A673 (cell line): ENCODE measurements around the gene TAP2. TPM values are rescaled to one million over a fixed set of nuclear protein-coding genes. Genes with fewer than 3 reads are reported as not detected.

Source experiments
- BruUV-seq: library from RNA; stranded (reverse); fragments of 400-500 nt; replicated peaks from 2 replicates; lab custom pipeline; 2021; lab: Mats Ljungman, UMichigan
- CTCF ChIA-PET: fragments of 300-600 bp; sonication (Branson Sonifier 250); formaldehyde crosslinking; loops from one replicate; lab custom pipeline; 2022; ENCODE audit warnings: antibody characterized with exemption; lab: Charles Lee
- POLR2A ChIA-PET: fragments of 300-600 bp; sonication (Branson Sonifier 250); formaldehyde crosslinking; loops from one replicate; lab custom pipeline; 2022; ENCODE audit warnings: antibody characterized with exemption; ENCODE audit not compliant: low non-redundant PET; lab: Charles Lee
- DNase-seq: peaks from one replicate; pipeline ENCODE4 v3.0.0-alpha.2; 2015; ENCODE audit warnings: low spot score
- H3K27ac ChIP-seq: fragments of 200-600 bp; sonication (generic); 2 replicates; pipeline ENCODE4 v1.5.1; 2016; ENCODE audit warnings: mixed run types, low read depth, mild to moderate bottlenecking, mixed read lengths, antibody characterized with exemption, low read length; ENCODE audit not compliant: poor library complexity, severe bottlenecking
- H3K27me3 ChIP-seq: fragments of 200-600 bp; sonication (generic); replicated peaks from 2 replicates; pipeline ENCODE4 v1.6.1; 2017; ENCODE audit warnings: mixed run types, low read depth, mild to moderate bottlenecking, mixed read lengths, antibody characterized with exemption, low read length; ENCODE audit not compliant: insufficient read depth, poor library complexity
- H3K36me3 ChIP-seq: fragments of 200-600 bp; sonication (generic); 2 replicates; pipeline ENCODE4 v1.6.1; 2016; ENCODE audit warnings: mixed run types, mild to moderate bottlenecking, mixed read lengths, antibody characterized with exemption, low read length; ENCODE audit not compliant: insufficient read depth, poor library complexity, severe bottlenecking
- H3K4me1 ChIP-seq: fragments of 200-600 bp; sonication (generic); 2 replicates; pipeline ENCODE4 v1.6.1; 2017; ENCODE audit warnings: mixed run types, mild to moderate bottlenecking, mixed read lengths, antibody characterized with exemption, low read length; ENCODE audit not compliant: insufficient read depth, poor library complexity, severe bottlenecking
- H3K4me3 ChIP-seq: fragments of 200-600 bp; sonication (generic); 2 replicates; pipeline ENCODE4 v1.5.1; 2016; ENCODE audit warnings: low read depth, mixed run types, mild to moderate bottlenecking, mixed read lengths, low read length; ENCODE audit not compliant: poor library complexity, severe bottlenecking
- H3K9me3 ChIP-seq: fragments of 200-600 bp; sonication (generic); 2 replicates; pipeline ENCODE4 v1.6.1; 2016; ENCODE audit warnings: mixed run types, low read depth, mild to moderate bottlenecking, mixed read lengths, antibody characterized with exemption, low read length; ENCODE audit not compliant: poor library complexity, severe bottlenecking
- EZH2 ChIP-seq: fragments of 200-600 bp; sonication (generic); IDR thresholded peaks from 2 replicates; pipeline ENCODE4 v1.6.1; 2017; ENCODE audit warnings: borderline replicate concordance, low read depth, mild to moderate bottlenecking, mixed read lengths, antibody characterized with exemption, low read length; ENCODE audit not compliant: poor library complexity, severe bottlenecking
- intact Hi-C: fragments of 100-400 bp; cut with micrococcal nuclease; formaldehyde crosslinking; loops from one replicate; pipeline ENCODE4 v1.10.0; 2022; ENCODE audit not compliant: unreplicated experiment
- total RNA-seq: library from RNA; stranded (reverse); gene quantifications from 2 replicates; pipeline ENCODE4 v1.2.3, GENCODE V29; 2021
- TF ChIP-seq, protein P1 (sequence below): fragments of 300-800, 200-600 bp; sonication (generic); conservative IDR thresholded peaks from 2 replicates; pipeline ENCODE4 v1.5.1; 2017; ENCODE audit warnings: low read depth, mild to moderate bottlenecking, antibody characterized with exemption, low read length, moderate library complexity, mixed read lengths

The TAP2 gene
- total RNA-seq, 1 experiment from 2014 or later = 46.5 TPM

- no peak for TF ChIP-seq EZH2
- TF ChIP-seq, protein P1, sequence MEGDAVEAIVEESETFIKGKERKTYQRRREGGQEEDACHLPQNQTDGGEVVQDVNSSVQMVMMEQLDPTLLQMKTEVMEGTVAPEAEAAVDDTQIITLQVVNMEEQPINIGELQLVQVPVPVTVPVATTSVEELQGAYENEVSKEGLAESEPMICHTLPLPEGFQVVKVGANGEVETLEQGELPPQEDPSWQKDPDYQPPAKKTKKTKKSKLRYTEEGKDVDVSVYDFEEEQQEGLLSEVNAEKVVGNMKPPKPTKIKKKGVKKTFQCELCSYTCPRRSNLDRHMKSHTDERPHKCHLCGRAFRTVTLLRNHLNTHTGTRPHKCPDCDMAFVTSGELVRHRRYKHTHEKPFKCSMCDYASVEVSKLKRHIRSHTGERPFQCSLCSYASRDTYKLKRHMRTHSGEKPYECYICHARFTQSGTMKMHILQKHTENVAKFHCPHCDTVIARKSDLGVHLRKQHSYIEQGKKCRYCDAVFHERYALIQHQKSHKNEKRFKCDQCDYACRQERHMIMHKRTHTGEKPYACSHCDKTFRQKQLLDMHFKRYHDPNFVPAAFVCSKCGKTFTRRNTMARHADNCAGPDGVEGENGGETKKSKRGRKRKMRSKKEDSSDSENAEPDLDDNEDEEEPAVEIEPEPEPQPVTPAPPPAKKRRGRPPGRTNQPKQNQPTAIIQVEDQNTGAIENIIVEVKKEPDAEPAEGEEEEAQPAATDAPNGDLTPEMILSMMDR = no peak
- H3K4me1 ChIP-seq = no peaks in the 10 kb centered on the region
- H3K27me3 ChIP-seq = no peaks in the 10 kb centered on the region
- BruUV-seq = no TSS peak
- no peaks in the 10 kb centered on the region for H3K9me3 ChIP-seq
- H3K4me3 ChIP-seq = no peak overlapping the region
- ChIA-PET POLR2A (interaction anchor here (0.5 kb wide), 1 partner anchor 142 kb away, joined by 4 read pairs; no protein-coding TSS in a partner anchor), CTCF (interaction anchor here (2.0 kb wide), 1 partner anchor 12 kb away, joined by 10 read pairs; the partner anchor contains the start of gene TAP2)
- no peaks in the 10 kb centered on the region for H3K36me3 ChIP-seq
- intact Hi-C loops = loop anchor here (5.0 kb wide), 1 partner anchor 40 kb away; no protein-coding TSS in a partner anchor
- H3K27ac ChIP-seq = no peak overlapping the region
- DNase-seq = no peak
Measured at GRCh38 chr6:32827025-32827424, 11.5 kb downstream of the TAP2 start.

GRCh38 chr6:32825966-32826365, 12.6 kb downstream of the TAP2 start:
- CTCF ChIA-PET = interaction anchor here (1.3 to 2.0 kb wide), 3 partner anchors 13 to 159 kb away, joined by 3 to 11 read pairs (median 10); partner anchors contain the start of gene TAP2
- no peaks in the 10 kb centered on the region for H3K4me1 ChIP-seq
- H3K4me3 ChIP-seq = no peak overlapping the region
- peak; percentile 40 for DNase-seq
- BruUV-seq = no TSS peak
- POLR2A ChIA-PET = interaction anchor here (0.8 kb wide), 1 partner anchor 146 kb away, joined by 3 read pairs; no protein-coding TSS in a partner anchor
- H3K27ac ChIP-seq = no peak overlapping the region
- no peak for TF ChIP-seq EZH2
- TF ChIP-seq, protein P1 = peak; percentile 49
- H3K9me3 ChIP-seq = no peaks in the 10 kb centered on the region
- intact Hi-C loops = loop anchor here (5.0 kb wide), 1 partner anchor 41 kb away; no protein-coding TSS in a partner anchor
- H3K27me3 ChIP-seq = no peaks in the 10 kb centered on the region
- no peaks in the 10 kb centered on the region for H3K36me3 ChIP-seq

DNA sequence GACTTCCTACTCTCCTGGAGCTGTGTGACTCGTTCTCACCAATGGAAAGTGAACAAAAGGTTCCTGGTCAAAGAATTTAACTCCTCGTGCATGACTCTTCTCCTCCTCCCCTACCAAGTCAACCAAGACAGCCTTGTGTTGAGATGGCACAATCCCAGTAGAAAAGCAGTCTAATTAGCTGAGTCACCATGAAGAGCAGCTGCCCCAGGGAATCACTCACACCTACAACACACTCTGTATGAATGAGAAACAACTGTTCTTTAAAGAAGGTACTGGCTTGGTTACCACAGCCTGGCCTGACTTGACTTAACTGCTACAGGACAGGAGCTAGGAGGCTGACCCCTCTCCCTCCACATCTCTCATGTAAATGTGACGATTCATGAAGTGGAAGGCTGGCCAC, 18.8 kb downstream of the TAP2 start:
- no peak overlapping the region for H3K27ac ChIP-seq
- H3K4me3 ChIP-seq = no peak overlapping the region
- no TSS peak for BruUV-seq
- peak; percentile 45 for DNase-seq
- H3K36me3 ChIP-seq = no peaks in the 10 kb centered on the region
- H3K4me1 ChIP-seq = no peaks in the 10 kb centered on the region
- no peaks in the 10 kb centered on the region for H3K27me3 ChIP-seq
- no peaks in the 10 kb centered on the region for H3K9me3 ChIP-seq
- intact Hi-C loops = no loop called here
- POLR2A ChIA-PET = no interaction called here
- no peak for TF ChIP-seq EZH2
- TF ChIP-seq, protein P1 = no peak
- CTCF ChIA-PET = no interaction called here
